HG02981 (cell line): ENCODE results near the gene SRGAP3.

Source experiments
- ATAC-seq: cut with Tn5 transposase; IDR thresholded peaks from one replicate; pipeline ENCODE4 v1.9.1; 2021; ENCODE audit warnings: mild to moderate bottlenecking, moderate library complexity; ENCODE audit not compliant: unreplicated experiment

The SRGAP3 gene

GRCh38 chr3:9204253-9204992 lies 45.0 kb downstream of the SRGAP3 start:
- ATAC-seq, result no peak

DNA sequence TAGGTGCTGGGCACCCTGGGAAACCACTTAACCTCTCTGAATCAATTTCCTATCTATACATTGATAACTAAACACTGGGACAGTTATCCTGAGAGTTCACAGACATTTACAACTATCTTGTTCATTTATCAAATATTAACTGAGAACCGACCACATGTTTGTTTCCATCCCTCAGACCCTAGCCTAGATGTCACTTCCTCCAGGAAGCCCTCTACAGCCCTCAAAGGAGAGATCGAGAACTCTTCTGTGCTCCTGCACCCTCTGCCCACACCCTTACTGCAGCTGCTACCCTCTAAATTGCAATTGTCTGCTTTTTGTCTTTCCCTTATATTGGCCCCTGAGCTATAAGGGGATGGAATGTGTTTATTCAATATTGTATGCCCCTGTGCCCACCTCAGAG lies 46.1 kb downstream of the SRGAP3 start:
- no peak for ATAC-seq

DNA sequence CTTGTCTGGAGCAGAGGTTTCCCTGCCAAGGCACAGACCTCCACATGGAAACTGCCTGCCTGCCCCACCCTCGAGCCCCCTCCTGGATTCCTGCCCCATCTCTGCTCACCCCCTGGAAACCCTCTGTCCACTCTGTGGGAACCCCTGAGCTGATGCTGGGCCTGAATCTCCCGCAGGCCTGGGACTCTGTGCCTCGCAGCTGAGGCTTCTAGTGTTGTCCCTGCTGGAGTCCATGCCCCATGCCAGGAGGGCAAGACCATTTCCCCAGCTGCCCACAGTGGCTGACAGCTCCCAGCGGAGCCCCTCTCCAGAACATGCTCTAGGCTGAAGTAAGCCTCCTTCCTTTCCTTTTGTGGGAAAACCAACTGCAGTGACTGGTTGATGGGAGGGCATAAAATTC lies 46.9 kb downstream of the SRGAP3 start:
- ATAC-seq, result no peak

DNA sequence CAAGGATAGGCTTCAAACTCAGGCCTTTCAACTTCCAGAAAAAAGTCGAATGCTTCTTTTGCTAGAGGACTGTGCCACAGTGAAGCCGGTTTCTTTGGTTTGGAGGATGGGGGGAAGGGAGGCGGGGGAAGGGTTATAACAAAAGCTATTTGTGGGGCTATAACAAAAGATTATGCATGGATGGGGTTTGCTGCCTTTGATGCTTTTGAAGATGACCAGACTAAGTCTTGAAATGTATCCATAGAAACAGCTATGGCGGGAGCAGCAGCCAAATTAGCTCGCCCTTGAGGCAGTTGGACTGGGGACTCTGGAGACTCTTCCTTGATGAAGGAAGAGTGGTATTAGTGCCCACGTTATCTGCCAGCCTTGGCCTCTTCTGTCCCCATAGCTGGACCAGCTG lies 47.5 kb downstream of the SRGAP3 start:
- no peak for ATAC-seq

- ATAC-seq, result no peak
Observed at GRCh38 chr3:9201266-9201665, 48.2 kb downstream of the SRGAP3 start.

DNA sequence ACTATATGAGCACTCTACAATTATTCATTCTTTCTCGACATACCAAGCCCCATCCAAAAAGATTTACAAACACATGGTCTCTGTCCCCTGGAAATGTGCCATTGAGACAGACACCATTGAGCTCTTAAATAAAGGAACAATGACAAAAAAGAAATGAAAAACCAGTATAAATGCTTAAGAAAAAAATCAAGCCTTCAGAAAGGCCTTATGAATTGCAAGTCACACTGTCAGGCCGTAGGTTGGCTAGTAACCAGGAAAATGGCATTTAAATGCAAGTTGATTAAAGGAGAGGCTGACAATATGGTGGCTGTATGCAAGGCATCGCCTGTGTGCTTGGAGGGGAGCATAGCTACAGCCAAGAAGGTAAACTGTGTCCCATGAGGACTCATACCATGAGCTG lies 49.7 kb downstream of the SRGAP3 start:
- ATAC-seq, result no peak

GRCh38 chr3:9198899-9199335 lies 50.5 kb downstream of the SRGAP3 start:
- ATAC-seq, result no peak

- no peak for ATAC-seq
Observed at GRCh38 chr3:9198261-9198660, 51.2 kb downstream of the SRGAP3 start.

DNA sequence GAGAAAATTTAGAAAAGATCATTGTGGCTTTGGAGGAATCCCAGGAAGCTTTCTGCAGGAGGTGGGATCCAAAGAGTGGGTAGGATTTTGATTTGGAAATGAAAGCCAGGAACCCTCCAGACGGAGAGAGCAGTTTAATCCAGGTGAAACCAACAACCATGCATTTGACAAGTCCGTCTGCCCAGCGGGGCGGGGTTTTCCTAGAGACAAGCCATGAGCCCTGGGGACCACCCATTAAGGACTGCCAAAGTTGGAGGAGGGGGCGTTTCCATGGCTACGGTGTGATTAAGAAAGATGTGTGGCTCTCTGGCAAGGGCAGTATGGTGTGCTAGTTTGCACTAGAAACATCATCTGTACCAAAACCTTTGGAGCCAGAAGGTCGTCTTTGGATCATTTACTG lies 53.4 kb downstream of the SRGAP3 start:
- no peak for ATAC-seq

- no peak for ATAC-seq
Observed at GRCh38 chr3:9195390-9195789, 54.1 kb downstream of the SRGAP3 start.

DNA sequence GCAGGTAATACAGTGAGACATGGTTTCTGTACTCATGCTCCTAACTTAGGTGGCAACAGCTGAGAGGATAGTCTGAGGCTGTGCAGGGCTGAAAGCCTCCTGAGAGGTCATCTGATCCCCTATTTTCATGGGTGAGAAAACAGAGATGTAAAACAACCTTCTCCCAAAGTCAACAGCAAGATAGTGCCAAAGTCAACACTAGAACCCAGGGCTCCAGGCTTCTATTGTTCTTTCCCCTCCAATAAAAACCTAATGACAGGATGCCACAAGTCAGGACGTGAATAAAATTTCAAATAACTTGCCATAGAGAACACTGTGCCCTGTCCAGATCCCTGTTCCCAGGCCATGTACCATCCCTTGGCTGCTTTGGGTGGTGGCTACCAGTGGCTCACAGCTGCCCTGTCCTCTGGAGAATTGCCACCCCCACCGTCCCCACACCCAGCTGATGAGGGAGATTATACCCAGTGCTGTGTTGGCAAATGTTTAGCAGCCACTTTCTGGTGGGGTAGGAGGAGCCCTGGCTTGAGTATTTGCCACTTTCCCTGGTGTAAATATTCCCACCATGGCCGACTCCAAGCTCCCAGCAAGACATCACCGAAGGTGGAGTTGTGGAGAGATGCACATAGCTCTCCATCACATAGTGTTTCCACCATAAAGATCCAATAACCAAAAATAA lies 54.8 kb downstream of the SRGAP3 start:
- ATAC-seq, result no peak

GRCh38 chr3:9193633-9194195 lies 55.7 kb downstream of the SRGAP3 start:
- ATAC-seq, result no peak

DNA sequence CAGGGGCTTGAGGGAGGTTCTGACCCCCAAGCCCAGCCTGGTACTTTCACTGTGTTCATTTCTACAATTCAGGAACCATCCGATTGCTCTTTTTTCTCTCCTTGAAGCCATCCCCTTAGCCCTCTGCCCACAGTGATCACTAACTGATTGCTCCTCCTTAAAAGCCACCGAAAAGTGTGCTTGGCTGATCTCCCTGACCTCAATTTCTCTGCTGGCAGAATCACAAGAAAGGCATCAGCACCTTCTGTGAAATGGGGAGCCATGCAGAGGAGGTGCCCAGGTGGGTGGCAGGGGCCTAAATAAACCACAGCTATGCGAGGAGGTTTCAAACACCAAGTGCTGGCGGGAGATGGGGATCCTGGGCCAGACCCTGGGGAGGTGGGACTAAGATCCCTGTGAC lies 56.2 kb downstream of the SRGAP3 start:
- ATAC-seq, result no peak

- ATAC-seq, result no peak
Observed at GRCh38 chr3:9192248-9193025, 57.0 kb downstream of the SRGAP3 start.

- ATAC-seq, result no peak
Observed at GRCh38 chr3:9190276-9190675, 59.2 kb downstream of the SRGAP3 start.

DNA sequence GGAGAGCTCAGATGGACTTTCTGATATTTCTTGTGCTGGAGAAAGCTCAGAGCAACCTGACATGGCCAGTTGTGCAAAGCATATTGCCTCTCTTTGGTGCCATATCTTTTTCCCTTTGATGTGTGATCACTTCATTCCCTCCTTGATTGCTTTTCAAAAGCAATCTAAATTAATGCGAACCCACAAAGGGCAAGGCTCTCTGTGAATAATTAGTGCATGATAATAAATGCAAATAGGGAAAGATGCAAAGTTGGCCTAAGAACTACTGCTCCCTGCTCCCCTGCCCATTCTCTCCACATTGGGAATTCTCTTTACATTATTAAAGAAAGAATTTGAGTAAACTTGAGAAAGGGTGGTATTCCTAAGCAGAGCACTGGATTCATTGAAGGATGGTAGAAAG lies 60.9 kb downstream of the SRGAP3 start:
- ATAC-seq, result no peak

GRCh38 chr3:9185701-9186100 lies 63.7 kb downstream of the SRGAP3 start:
- ATAC-seq, result no peak

DNA sequence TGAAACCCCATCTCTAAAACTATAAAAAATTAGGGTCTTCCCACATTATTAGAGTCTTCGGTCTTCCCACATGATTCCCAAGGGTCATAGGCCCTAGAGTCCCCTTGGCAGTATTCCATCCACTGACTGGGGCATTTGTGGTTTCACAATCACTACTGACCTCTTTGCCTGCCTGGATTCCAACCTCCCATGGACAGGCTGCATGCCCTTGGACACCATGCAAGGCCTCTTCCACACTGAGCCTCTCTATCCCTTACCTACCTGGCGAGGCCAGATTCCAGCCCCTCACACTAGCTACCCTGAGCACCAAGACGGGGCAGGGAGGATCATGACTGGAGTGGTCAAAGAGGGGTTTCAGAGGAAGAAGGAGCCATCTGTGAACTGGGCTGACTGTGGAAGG lies 64.4 kb downstream of the SRGAP3 start:
- no peak for ATAC-seq

DNA sequence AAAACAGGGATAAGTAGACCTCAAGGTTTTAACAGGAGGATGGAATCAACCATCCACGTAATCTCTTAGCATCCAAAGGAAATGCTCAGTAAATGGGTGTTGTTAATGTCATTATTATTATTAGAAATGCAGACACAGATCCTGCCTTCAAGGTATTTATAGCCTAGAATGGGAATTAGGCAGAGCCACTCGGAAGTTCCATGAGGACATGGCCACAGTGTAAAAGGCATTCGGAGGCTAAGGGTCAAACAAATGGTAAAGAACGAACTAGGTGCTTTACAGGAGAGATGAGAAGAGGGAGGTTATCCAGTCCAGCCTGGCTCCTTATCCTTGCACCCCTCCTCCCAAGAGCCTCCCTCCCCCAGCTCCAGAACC lies 65.0 kb downstream of the SRGAP3 start:
- no peak for ATAC-seq

DNA sequence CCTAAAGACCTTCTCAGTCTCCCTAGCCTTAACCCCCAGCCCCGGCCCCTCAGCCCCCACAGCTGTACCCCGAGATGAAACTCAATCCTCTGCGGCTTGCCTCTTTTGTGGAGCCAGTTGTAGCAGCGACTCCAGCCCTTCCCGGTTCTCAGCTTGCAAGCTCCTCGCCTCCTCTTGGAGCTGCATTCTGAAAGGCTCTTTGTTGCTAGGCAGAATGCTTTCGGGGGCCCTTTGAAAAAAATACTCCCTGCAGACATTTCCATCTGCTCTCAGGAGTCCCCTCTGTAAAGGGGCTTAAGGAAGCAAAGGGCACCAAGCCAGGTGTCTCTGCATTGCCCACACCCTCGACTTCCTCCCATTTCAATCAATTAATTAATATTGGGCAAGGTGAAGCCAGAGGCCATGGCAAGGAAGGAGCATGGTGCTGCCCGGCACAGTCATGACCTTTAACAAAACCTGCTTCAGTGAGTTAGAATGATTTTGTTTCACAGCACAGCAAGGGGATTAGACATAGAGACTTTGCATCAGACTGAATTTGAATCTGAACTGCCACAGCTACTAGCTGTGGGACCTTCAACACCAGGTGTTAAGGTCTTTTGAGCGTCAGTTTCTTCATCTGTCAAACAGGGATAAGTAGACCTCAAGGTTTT lies 65.5 kb downstream of the SRGAP3 start:
- ATAC-seq, result no peak

DNA sequence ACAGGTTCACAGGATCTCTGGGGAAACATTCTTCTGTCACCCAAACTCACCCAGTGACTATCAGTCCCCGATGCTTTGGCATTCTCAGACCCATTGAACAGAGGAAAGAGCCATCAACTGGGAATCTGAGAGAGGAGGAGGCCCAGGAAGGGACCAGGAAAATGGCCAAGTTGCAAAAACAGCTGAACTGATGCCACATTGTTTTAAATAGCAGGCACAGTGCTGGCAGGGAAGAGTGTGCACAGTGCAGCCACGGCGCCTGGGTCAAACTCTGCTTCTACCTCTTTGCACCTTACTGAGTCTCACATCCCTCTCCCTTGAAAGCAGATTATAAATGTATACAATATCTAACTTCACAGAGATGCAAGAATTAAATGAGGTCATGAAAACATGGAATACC lies 66.4 kb downstream of the SRGAP3 start:
- no peak for ATAC-seq
